GM20431 (cell line): ENCODE measurements around the gene ABCA13.
"Not testable (repeated sequence)": the region's sequence is repeated elsewhere in the genome, so short reads cannot be mapped to it uniquely, and the experiment has no call there.

ENCODE experiments used
- in situ Hi-C: fragments of 300-500 bp; cut with MseI, MboI; formaldehyde crosslinking; loops from one replicate; pipeline ENCODE4 v1.15.0; 2020; ENCODE audit warnings: low sequenced_read_pairs; ENCODE audit not compliant: unreplicated experiment

ABCA13 gene

DNA sequence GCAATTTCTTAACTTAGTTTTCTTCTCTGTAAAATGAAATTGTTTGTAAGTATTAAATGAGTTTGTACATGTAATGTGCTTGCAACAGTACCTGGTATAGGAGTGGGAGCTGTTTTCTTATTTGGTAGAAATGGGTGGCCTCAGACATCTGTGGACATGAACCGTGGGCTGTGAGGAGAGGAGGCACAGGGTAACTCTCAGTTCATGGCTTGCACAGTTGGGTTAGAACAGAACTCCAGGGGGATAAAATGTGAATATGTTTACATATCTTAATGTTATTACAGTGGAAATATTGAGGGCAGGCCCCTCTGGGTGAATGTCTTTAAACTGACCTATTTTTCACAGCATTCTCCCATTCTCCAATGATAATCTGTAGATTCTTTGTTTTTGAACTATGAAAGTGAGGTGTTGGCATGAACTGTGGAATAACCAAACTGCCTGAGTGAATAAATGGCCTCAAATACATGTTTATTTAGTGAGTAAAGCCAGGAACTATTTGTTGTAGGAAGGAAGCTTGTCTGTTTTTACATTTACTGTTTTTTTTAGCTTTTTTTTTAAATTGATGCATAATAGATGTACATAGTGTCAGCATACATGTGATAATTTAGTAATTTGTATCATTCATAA lies 2.6 kb downstream of the ABCA13 start:
- in situ Hi-C loops, result no loop called here

DNA sequence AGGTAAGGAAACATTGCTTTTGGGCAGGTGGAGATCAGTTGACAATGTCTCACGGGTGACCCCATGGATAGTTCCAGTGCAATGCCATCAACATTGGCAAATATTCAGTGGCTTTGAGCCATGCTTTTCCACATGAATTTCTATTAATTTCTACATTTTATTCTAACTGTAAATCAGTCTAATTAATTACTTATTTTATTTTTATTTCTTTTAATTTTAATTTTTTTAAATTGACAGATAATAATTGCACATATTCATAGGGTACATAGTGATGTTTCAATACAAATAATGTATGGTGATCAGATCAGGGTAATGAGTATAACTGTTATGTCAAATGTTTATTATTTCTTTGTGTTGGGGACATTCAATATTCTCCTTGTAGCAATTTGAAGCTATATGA lies 3.8 kb downstream of the ABCA13 start:
- in situ Hi-C loops, result no loop called here

DNA sequence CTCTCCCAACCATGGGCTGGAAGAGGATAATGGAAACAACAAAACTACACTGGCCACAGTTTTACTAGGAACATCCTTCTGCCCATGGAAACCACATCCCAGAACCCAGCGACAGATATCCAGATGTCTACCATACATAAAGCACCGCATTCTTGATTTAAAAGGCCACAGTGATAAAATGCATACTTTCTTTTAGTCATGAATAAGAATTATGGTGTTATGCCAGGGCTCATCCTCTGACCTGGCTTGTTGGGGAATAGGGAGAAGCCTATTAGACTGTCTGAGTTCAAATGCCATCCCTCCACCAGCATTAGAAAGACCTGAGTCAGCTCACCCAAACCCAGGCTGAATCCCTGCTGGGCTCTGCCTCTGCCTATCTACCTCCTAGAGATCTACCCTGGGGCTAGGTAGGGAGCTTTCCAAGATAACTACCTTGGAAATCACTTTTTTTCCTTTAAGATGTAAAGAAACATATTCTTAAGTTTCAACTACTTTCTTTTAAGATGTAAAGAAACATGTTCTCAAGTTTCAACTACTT lies 5.2 kb downstream of the ABCA13 start:
- in situ Hi-C loops, result no loop called here

DNA sequence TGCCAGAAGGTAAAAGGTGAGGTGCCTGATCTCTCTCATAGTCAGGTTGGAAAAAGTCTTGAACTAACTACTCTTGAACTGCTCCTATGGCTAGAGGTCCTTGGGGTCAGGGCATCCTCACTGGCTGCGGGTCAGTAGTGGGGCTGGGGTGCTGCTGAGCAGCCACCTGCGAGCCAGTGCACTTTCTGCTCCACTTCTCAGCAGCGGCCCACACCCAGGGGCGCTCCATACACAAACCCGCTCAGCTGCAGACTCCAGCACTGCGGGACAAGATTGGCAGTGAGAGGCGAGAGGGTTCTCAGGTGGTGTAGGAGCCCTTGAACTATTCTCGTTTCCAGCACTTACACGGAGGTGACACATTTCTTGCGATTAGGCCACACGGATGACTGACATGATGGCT lies 6.0 kb downstream of the ABCA13 start:
- in situ Hi-C loops, result no loop called here

DNA sequence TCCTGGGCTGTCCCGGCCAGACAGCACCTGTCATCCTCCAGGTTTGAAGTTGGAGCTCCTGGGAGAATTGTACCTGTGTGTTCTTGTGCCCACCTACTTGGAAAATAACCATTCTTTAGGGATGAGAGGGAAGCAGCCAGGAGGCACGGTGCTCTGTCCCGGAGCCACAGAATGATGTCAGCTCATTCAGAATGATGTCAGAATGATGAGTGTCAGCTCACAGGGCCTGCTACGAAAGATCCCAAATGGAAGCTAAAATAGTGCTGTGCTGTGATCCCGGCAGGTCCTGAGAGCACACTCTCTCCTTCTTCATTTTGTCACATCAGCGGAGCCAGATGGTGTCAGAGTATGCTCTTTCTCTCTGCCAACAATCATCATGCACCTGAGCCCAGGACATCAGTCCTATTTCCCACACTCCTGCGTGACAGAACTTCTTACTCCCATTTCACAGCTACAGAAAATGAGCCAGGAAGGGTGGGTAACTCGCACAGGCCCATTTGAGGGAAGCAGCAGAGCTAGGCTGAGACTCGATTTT lies 8.3 kb downstream of the ABCA13 start:
- in situ Hi-C loops, result no loop called here

DNA sequence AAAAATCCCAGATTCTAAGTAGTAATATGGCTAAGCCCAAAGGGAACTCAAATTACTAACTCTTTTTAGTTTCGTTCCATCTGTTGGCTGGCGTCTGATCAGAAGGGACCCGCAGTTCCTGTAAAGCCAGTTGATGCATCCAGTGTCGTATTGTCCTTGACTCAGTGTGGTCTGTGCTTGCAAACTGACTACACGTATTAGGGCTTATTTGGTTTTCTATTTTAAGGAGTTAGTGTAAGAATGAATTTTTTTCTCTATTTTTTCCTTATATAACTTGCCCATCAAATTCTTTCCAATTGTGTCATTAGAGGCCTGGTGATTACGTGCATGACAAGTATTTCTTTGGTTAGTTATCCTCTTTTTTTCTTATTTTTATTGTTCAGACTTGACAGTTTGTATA lies 9.7 kb downstream of the ABCA13 start:
- in situ Hi-C loops, result no loop called here

DNA sequence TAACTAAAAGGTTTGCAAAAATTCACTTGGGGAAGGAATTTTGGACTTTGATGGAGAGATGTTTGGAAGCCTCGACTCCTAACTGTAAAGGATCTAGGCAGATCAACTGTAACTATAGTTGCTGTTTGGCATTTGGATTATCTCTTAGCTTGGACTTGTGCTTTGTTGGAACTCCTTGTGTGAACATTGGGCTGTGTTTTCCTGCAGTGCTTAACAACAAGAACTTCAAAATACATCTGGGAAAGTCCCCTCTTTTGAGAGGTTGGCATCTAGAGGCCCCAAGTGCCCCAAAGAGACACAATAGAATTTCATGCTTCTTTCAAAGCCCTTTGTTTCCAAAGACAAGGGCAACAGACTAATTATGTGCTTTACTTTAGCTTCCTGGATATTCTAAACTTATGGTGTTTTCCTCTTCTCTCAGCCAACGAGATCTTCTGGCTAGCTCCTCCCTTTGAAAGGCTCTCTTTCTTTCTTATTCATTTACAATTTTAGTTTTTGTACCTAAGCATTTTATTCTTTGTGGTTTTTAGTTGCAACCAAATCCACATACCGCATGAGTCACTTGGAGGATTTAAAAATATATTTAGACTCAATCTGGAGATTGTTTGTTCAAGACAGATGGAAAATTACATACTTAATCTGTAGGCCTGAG lies 11.6 kb downstream of the ABCA13 start:
- in situ Hi-C loops, result no loop called here

DNA sequence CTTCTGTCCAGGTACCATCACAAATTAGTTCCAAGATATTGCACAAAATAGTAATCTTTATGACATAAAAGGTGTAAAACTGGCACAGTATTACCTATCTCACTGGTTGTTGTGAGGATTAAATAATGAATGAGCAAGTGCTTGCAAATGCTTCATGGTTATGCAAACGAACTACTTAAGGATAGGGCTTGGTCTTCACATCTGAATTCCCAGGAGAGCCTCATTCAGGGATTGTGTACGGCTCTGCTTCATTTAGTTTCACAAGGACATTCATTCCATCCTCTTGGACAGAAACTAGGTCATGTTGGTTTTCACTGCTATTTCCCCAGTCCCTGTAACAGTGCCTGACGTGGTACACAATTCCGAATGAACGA lies 12.1 kb downstream of the ABCA13 start:
- in situ Hi-C loops, result no loop called here

DNA sequence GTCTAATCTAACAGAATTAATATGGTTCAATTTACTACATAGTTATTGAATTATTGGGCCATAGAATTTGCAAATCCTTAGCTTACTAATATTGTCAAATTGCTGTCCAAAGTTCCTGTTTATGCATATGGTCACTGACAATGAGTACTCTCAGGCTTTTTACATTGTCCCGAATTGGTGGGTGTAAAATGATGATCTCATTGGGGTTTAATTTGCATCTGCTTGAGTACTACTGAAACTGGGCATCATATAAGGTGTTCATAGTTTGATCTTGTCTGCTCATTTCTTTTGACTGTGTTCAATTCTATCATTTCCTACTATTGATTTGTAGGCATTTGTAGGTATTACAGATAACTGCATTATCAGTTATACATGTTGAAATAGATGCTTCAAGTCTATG lies 12.7 kb downstream of the ABCA13 start:
- in situ Hi-C loops, result no loop called here

DNA sequence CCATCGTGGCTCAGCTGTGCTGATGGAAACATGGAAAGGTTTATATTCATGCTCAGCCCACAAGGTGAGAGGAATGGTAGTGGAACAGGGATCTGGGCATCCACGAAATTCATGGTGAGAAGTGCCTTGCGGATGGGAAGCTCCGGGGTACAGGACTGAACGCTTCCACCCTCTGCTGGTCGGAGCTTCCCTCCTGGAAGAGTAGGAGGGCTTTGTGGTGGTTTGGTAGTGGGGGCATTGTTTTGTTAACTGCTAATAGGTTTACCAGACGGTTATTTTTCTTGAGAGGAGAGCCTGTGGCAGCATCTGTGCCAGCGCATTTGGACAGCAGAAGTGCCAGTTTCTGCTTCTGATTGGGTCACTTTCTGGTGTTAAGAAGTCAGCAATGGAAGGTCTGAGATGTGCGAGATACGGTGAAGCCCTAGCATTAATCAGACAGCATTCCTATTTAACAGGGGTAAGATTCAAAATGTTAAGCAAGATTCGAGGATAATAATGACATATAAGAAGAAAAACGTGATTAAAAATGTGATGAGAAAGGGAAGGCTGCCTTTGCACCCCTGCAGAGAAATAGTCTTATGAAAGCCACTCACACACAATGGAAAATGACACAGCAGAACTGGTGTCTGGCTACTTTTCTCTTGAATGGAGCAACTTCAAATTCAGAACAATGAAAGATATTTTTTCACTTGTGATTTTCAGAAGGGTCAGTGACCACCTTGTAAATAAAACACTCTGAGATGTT lies 17.7 kb downstream of the ABCA13 start:
- in situ Hi-C loops, result no loop called here

DNA sequence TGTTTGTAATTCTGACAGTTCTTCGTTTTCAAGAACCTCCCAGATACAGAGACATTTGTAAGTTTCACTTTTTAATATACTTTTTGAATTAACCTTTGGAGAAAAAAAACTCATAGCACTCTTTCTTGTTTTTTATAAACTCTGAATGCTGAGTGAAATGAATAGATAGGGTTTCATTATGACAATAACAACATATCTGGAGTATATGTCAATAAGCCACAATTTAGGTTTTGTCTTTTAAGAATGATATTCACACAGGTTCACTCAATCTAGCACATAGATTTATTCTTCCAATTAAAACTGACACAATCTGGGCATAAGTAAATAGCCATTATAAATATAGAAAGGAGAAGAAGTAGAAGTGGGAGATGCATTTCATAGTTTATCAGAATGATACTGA lies 21.7 kb downstream of the ABCA13 start:
- in situ Hi-C loops, result no loop called here

DNA sequence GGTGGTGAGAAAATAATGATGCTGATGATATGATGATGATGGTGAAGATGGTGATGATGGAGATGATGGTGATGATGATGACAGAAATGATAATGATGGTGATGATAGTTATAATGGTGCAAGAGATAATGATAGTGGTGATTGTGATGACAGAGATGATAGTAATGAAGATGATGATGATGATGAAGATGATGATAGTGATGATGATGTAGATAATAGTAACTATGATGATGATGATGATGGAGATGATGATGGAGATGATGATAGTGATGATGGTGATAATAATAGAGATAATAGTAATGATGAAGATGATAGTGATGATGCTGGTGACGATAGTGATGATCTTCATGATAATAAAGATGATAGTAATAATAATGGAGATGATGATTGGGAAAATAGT lies 22.2 kb downstream of the ABCA13 start:
- in situ Hi-C loops, result no loop called here

DNA sequence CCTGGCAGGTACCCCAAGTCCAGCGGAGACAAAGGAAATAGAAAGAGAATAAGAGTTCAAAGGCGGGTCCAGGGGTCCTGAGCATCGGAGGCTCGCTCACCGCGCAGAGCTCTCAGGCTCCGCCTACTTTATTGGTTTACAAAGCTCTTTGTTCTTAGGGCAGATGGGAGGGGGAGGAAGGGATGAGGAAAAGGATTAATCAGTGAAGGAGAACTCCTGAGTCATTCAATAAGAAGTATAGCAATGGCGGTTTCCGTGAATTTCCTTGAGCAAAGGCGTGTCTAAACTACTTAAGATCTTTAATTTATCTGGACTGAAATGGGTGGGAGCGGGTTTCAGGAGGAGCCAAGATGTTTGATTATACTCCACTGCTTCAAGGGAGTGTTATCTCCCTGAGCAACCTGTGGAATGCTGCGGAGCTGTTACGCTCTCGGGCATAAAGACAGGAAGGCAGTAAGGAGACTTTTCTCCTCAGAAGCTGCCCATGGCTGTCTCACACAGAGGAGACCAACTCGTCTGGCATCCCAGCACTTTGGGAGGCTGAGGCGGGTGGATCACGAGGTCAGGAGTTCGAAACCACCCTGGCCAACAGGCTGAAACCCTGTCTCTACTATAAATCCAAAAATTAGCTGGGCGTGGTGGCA lies 29.8 kb downstream of the ABCA13 start:
- in situ Hi-C loops, result not testable (repeated sequence)

DNA sequence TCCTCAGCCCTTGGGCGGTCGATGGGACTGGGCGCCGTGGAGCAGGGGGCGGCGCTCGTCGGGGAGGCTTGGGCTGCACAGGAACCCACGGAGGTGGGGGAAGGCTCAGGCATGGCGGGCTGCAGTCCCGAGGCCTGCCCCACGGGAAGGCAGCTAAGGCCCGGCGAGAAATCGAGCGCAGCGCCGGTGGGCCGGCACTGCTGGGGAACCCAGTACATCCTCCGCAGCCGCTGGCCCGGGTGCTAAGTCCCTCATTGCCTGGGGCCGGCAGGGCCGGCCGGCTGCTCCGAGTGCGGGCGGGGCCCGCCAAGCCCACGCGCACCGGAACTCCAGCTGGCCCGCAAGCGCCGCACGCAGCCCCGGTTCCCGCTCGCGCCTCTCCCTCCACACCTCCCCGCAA lies 31.7 kb downstream of the ABCA13 start:
- in situ Hi-C loops, result not testable (repeated sequence)

DNA sequence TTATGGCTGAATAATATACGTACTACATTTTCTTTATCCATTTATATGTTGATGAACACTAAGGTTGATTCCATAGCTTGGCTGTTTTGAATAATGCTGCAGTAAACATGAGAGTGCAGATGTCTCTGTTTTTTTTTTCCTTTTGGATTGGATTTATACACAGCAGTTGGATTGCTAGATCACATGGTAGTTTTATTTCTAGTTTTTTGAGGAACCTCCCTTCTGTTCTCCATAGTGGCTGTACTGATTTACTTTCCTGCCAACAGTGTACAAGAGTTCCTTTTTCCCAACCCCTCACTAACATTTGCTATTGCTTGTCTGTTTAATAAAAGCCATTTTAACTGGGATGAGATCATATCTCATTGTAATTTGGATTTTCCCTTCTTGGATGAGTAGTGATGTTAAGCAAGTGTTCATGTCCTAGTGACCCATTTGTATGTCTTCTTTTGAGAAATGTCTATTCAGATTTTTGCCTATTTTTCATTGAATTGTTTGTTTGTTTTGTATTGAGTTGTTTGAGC lies 36.0 kb downstream of the ABCA13 start:
- in situ Hi-C loops, result no loop called here

DNA sequence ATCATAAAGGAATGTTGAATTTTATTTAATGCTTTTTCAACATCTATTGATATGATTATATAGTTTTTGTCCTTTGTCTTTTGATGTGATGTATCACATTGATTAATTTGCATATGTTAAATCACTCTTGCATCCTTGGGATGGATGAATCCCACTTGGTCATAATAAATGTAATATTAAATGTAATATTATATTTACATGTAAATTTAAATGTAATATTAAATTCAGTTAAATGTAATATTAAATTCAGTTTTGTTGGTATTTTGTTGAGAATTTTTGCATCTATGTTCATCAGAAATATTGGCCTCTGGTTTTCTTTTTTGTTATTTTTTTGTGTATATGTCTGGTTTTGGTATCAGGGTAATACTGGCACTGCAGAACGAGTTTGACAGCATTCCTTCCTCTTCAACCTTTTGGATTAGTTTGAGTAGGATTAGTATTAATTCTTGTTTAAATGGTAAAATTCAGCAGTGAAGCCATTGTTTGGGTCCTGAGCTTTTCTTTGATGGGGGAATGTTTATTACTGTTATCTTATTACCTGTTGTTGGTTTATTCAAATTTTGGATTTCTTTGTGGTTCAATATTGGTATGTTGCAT lies 37.8 kb downstream of the ABCA13 start:
- in situ Hi-C loops, result no loop called here

DNA sequence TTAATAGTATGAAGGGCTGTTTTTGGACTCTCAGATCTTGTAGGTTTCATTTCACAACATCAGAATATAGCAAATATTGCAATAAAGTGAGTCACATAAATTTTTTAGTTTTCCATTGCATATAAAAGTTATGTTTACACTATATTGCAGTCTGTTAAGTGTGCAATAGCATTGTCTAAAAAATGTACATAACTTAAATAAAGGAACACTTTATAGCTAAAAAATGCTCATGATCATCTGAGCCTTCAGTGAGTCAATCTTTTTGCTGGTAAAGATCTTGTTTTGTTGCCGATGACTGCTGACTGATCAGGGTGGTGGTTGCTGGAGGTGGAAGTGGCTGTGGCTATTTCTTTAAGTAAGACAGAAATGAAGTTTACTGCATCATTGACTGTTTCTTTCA lies 42.0 kb downstream of the ABCA13 start:
- in situ Hi-C loops, result no loop called here

DNA sequence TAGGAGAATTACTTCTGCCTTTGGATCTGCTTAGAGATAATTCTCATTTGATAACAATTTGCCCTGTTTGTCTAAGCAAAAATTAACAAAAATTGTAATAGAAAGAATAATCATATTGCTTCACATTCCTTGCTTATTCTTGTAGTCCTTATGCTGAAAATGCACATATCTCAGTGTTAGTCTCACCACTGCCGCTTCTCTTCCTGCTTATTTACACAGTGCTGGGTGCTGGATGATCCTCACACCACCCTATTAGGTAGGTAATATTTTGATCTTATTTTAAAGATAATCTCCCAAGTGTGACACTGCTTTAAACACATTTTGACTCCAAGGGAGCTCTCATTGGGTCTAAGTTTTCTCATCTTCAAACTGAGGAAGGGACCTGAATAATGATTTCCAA lies 46.0 kb downstream of the ABCA13 start:
- in situ Hi-C loops, result no loop called here

DNA sequence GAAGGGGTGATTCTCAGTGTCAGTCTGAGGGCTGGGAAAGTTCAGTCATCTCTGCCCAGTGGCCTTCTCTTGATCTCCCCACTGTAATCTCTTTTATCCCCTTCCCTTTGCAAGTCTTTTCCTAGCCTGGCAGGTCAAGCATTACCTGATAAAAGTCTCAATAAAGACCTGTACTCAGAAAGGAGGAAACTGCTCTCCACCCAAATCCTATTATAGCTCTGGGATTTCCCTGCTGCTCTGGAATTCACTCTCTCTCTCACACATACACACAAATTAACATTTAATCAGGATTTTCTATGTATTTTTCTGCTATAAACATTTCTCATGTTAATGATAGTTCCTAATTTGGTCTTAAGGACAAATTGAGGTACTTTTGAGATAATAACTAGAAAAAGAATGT lies 46.5 kb downstream of the ABCA13 start:
- in situ Hi-C loops, result no loop called here

DNA sequence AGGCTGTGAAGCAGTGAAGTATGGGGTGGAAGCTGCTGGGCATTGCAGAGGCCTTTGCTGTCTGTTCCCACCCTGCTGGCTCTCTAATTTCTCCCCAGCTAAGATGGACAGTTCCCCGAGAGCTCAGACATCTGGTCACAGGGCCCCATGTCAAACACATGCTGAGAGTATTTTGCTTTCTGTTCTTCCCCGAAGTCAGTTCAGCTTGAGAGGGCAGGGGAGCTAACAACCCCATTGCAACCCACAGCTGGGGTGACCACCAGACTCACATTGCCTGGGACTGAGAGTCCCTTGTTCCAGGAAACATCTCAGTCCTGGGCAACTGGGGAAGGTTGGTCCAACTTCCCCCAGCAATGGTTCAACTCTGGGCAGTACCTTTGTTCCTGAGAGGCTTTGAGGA lies 52.8 kb downstream of the ABCA13 start:
- in situ Hi-C loops, result no loop called here
